Large intestine (tissue), 3 donors: ENCODE data around the gene BRINP2. TPM values are rescaled to one million over a fixed set of nuclear protein-coding genes. Genes with fewer than 3 reads are reported as not detected.
A peak's percentile ranks its signal among the peaks of the same experiment; 100 is the strongest.

ENCODE experiments used
- DNase-seq, 2 donors: peaks; one replicate each; pipeline versions ENCODE4 v3.0.0 to v3.0.0-alpha.2; 2013
- H3K27ac ChIP-seq: one replicate; pipeline ENCODE4 v1.5.1; 2013; ENCODE audit warnings: low read length
- H3K27me3 ChIP-seq: 2 replicates; pipeline ENCODE4 v1.6.1; 2013; ENCODE audit warnings: low read length; ENCODE audit not compliant: control insufficient read depth, insufficient read depth
- H3K36me3 ChIP-seq: 2 replicates; pipeline ENCODE4 v1.6.1; 2013; ENCODE audit warnings: low read length; ENCODE audit not compliant: control insufficient read depth, insufficient read depth
- H3K4me1 ChIP-seq: one replicate; pipeline ENCODE4 v1.6.1; 2013; ENCODE audit warnings: low read length; ENCODE audit not compliant: control insufficient read depth, insufficient read depth
- H3K4me3 ChIP-seq: one replicate; pipeline ENCODE4 v1.5.1; 2013; ENCODE audit warnings: low read length
- H3K9me3 ChIP-seq: one replicate; pipeline ENCODE4 v1.6.1; 2013; ENCODE audit warnings: mild to moderate bottlenecking, low read depth, low read length, moderate library complexity; ENCODE audit not compliant: control insufficient read depth
- WGBS: methylation state at CpG from one replicate; pipeline ENCODE4 v1.1.5; 2013; ENCODE audit warnings: low lambda C conversion rate; ENCODE audit not compliant: insufficient coverage; 5-methylcytosine and 5-hydroxymethylcytosine counted together
- polyA plus RNA-seq: library from polyadenylated mRNA; unstranded; fragments of 120-200 nt; gene quantifications from one replicate; pipeline ENCODE4 v1.2.1, GENCODE V29; 2013

BRINP2 gene
- polyA plus RNA-seq, 1 donor: 0.12 TPM

- Histone ChIP-seq H3K27ac (no peak overlapping the region), H3K4me3 (no peak overlapping the region), H3K9me3 (no peaks in the 10 kb centered on the region), H3K36me3 (no peaks in the 10 kb centered on the region), H3K4me1 (no peaks in the 10 kb centered on the region), H3K27me3 (peaks cover 5% of the 10 kb centered on the region)
- no peak for DNase-seq
- no CpG with 5 or more reads among the region's 1 CpG for WGBS
These were observed 73.0 kb downstream of the BRINP2 start for GRCh38 chr1:177243773-177244172.

GRCh38 chr1:177246710-177247580 is 76.2 kb downstream of the BRINP2 start:
- 90% methylated on average over 2 of the region's 4 CpGs for WGBS
- Histone ChIP-seq H3K27me3 (peaks cover 3% of the 10 kb centered on the region), H3K27ac (no peak overlapping the region), H3K4me1 (no peaks in the 10 kb centered on the region), H3K4me3 (no peak overlapping the region), H3K36me3 (no peaks in the 10 kb centered on the region), H3K9me3 (no peaks in the 10 kb centered on the region)
- DNase-seq: no peak

- DNase-seq: no peak
- no peak overlapping the region for H3K27ac ChIP-seq
- no peak overlapping the region for H3K4me3 ChIP-seq
- H3K9me3 ChIP-seq: no peaks in the 10 kb centered on the region
- WGBS: 100% methylated on average over 2 of the region's 9 CpGs
- no peaks in the 10 kb centered on the region for H3K36me3 ChIP-seq
- peaks cover 3% of the 10 kb centered on the region for H3K27me3 ChIP-seq
- no peaks in the 10 kb centered on the region for H3K4me1 ChIP-seq
These were observed 76.9 kb downstream of the BRINP2 start for GRCh38 chr1:177247623-177248176.

- no CpG with 5 or more reads among the region's 5 CpGs for WGBS
- Histone ChIP-seq H3K4me1 (no peaks in the 10 kb centered on the region), H3K36me3 (no peaks in the 10 kb centered on the region), H3K27me3 (peaks cover 3% of the 10 kb centered on the region), H3K27ac (no peak overlapping the region), H3K4me3 (no peak overlapping the region), H3K9me3 (no peaks in the 10 kb centered on the region)
- no peak for DNase-seq
These were observed 77.5 kb downstream of the BRINP2 start for GRCh38 chr1:177248258-177248657.

- no peak for DNase-seq
- Histone ChIP-seq H3K27me3 (peaks cover 3% of the 10 kb centered on the region), H3K4me1 (no peaks in the 10 kb centered on the region), H3K27ac (no peak overlapping the region), H3K9me3 (no peaks in the 10 kb centered on the region), H3K4me3 (no peak overlapping the region), H3K36me3 (no peaks in the 10 kb centered on the region)
These were observed 78.5 kb downstream of the BRINP2 start for GRCh38 chr1:177249231-177249630.

GRCh38 chr1:177252877-177253276 is 82.1 kb downstream of the BRINP2 start:
- Histone ChIP-seq H3K9me3 (no peaks in the 10 kb centered on the region), H3K27me3 (no peaks in the 10 kb centered on the region), H3K4me3 (no peak overlapping the region), H3K4me1 (peaks cover 6% of the 10 kb centered on the region), H3K27ac (no peak overlapping the region), H3K36me3 (no peaks in the 10 kb centered on the region)
- DNase-seq: no peak

GRCh38 chr1:177255411-177255810 is 84.7 kb downstream of the BRINP2 start:
- H3K27ac ChIP-seq: no peak overlapping the region

GRCh38 chr1:177256153-177257075 is 85.7 kb downstream of the BRINP2 start:
- peak; percentile 31 to 32 for DNase-seq
- Histone ChIP-seq H3K4me3 (no peak overlapping the region), H3K4me1 (peaks cover 6% of the 10 kb centered on the region), H3K27me3 (no peaks in the 10 kb centered on the region), H3K9me3 (no peaks in the 10 kb centered on the region), H3K27ac (no peak overlapping the region), H3K36me3 (no peaks in the 10 kb centered on the region)
- WGBS: 0% methylated on average over 1 of the region's 20 CpGs

More at GRCh38 chr1:177255411-177255810, 84.7 kb downstream of the BRINP2 start:
- Histone ChIP-seq H3K36me3 (no peaks in the 10 kb centered on the region), H3K4me3 (no peak overlapping the region), H3K27me3 (no peaks in the 10 kb centered on the region), H3K9me3 (no peaks in the 10 kb centered on the region), H3K4me1 (peaks cover 6% of the 10 kb centered on the region)
- no peak for DNase-seq
- no CpG with 5 or more reads among the region's 1 CpG for WGBS

- no peaks in the 10 kb centered on the region for H3K9me3 ChIP-seq
- H3K4me1 ChIP-seq: peaks cover 6% of the 10 kb centered on the region
- H3K27me3 ChIP-seq: no peaks in the 10 kb centered on the region
- no peak for DNase-seq
- H3K27ac ChIP-seq: no peak overlapping the region
- H3K4me3 ChIP-seq: no peak overlapping the region
- WGBS: no CpG with 5 or more reads among the region's 11 CpGs
- H3K36me3 ChIP-seq: no peaks in the 10 kb centered on the region
These were observed 86.4 kb downstream of the BRINP2 start for GRCh38 chr1:177257128-177257527.

- Histone ChIP-seq H3K27ac (no peak overlapping the region), H3K36me3 (no peaks in the 10 kb centered on the region), H3K27me3 (no peaks in the 10 kb centered on the region), H3K9me3 (no peaks in the 10 kb centered on the region), H3K4me1 (peaks cover 6% of the 10 kb centered on the region), H3K4me3 (no peak overlapping the region)
- WGBS: no CpG with 5 or more reads among the region's 4 CpGs
- DNase-seq: peak; percentile 30 to 69
These were observed 86.8 kb downstream of the BRINP2 start for GRCh38 chr1:177257576-177257975.
